ENCODE data around the gene PLBD2. TPM values are rescaled to one million over a fixed set of nuclear protein-coding genes. Genes with fewer than 3 reads are reported as not detected.

Gene PLBD2, protein sequence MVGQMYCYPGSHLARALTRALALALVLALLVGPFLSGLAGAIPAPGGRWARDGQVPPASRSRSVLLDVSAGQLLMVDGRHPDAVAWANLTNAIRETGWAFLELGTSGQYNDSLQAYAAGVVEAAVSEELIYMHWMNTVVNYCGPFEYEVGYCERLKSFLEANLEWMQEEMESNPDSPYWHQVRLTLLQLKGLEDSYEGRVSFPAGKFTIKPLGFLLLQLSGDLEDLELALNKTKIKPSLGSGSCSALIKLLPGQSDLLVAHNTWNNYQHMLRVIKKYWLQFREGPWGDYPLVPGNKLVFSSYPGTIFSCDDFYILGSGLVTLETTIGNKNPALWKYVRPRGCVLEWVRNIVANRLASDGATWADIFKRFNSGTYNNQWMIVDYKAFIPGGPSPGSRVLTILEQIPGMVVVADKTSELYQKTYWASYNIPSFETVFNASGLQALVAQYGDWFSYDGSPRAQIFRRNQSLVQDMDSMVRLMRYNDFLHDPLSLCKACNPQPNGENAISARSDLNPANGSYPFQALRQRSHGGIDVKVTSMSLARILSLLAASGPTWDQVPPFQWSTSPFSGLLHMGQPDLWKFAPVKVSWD
- 55.1 TPM for total RNA-seq

DNA sequence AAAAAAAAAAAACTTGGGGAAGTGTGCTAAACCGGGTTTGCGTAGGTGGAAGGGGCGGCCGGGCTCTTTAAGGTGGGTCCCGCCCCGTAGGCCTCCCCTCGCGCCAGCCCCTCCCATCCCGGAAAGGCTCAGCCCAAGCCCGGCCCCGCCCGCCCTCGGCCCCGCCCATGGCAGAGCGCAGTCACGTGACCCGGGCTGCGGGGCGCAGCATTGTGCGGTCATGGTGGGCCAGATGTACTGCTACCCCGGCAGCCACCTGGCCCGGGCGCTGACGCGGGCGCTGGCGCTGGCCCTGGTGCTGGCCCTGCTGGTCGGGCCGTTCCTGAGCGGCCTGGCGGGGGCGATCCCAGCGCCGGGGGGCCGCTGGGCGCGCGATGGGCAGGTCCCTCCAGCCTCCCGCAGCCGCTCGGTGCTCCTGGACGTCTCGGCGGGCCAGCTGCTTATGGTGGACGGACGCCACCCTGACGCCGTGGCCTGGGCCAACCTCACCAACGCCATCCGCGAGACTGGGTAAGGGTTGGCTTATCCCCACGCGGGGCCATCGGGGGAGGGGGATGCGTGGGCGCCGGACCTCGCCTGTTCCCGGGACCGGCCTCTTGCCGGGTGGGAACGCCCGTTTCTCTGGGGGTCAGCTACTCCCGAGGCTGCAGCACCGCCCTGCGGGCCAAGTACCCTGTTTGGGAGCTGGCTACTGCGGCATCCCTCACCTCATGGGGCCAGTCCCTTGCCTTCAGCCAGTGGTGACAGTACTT is at the start of gene PLBD2:
Gene PLBD2 (plus strand): TSS at position 207 of the 752 bp plus-strand sequence. CDS start 14 bp downstream, at position 221.
- intact Hi-C loops (cut with DNase I), result loop anchor here (1.0 to 2.0 kb wide), 4 partner anchors 23 to 608 kb away; partner anchors contain the start of genes DDX54, RBM19, RITA1 and SLC8B1
- H3K27me3 ChIP-seq, result no peaks in the 10 kb centered on the region
- TF ChIP-seq, protein P1, sequence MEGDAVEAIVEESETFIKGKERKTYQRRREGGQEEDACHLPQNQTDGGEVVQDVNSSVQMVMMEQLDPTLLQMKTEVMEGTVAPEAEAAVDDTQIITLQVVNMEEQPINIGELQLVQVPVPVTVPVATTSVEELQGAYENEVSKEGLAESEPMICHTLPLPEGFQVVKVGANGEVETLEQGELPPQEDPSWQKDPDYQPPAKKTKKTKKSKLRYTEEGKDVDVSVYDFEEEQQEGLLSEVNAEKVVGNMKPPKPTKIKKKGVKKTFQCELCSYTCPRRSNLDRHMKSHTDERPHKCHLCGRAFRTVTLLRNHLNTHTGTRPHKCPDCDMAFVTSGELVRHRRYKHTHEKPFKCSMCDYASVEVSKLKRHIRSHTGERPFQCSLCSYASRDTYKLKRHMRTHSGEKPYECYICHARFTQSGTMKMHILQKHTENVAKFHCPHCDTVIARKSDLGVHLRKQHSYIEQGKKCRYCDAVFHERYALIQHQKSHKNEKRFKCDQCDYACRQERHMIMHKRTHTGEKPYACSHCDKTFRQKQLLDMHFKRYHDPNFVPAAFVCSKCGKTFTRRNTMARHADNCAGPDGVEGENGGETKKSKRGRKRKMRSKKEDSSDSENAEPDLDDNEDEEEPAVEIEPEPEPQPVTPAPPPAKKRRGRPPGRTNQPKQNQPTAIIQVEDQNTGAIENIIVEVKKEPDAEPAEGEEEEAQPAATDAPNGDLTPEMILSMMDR (IDR thresholded peaks at IDR 0.05), result peak in 1 of 3 experiments; percentile 16
- H3K4me1 ChIP-seq, result peaks cover 0 to 14% of the 10 kb centered on the region in 2 donors
- DNase-seq (ENCODE audit: low spot score in 2 of 2), result peak; percentile 77 to 97
- H3K36me3 ChIP-seq, result no peaks in the 10 kb centered on the region
- peak within 1 kb of the TSS; percentile 86 to 88 for H3K27ac ChIP-seq
- peak within 1 kb of the TSS; percentile 67 to 84 for H3K4me3 ChIP-seq
- H3K9me3 ChIP-seq, result no peaks in the 10 kb centered on the region

DNA sequence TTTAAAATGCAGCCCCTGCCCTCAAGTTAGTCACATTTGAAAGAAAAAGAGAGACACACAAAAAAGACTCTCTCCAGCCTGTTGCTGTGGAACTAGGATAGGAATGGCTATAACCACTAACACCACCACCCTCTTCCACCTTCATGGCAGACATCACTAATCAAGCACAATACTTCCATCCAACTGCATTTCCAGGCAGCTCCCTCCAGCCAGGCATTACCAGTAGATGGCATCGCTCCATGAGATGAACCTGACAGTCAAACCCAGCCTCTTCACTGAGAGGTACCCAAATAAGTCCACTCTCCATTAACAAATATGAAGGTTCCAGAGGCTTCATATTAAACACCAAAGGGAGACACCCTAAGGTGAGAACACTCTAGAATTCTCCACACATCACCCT is 47.9 kb upstream of the PLBD2 start:
- H3K4me1 ChIP-seq, result no peaks in the 10 kb centered on the region
- H3K4me3 ChIP-seq, result no peak overlapping the region
- H3K27ac ChIP-seq, result no peak overlapping the region
- intact Hi-C loops (cut with DNase I), result loop anchor here (5.0 kb wide), 1 partner anchor 117 kb away; no protein-coding TSS in a partner anchor
- no peaks in the 10 kb centered on the region for H3K9me3 ChIP-seq
- H3K27me3 ChIP-seq, result no peaks in the 10 kb centered on the region
- TF ChIP-seq, protein P1 (IDR thresholded peaks at IDR 0.05), result no peak
- no peak for DNase-seq (ENCODE audit: low spot score in 2 of 2)
- H3K36me3 ChIP-seq, result peaks cover 69 to 94% of the 10 kb centered on the region in 2 donors

DNA sequence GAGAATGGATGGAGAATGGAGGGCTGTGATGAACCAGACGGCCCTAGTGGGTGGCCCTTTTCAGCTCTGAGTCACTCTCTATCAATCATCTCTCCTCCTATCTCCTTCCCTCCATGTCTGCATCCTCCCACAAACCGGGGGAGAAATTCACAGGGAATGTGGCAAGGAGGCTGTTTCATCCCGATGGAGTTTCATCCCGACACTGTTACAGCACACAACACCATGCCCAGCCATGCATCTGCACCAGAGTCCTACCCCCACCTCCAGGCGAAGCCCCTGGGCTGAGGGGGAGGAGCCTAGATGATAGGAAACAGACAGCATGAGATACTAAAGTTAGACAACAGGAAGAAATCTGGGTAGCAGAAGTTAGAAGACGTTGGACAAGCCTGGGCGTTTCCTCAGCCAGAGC is 44.3 kb upstream of the PLBD2 start:
- Histone ChIP-seq H3K9me3 (no peaks in the 10 kb centered on the region), H3K27me3 (no peaks in the 10 kb centered on the region), H3K36me3 (peaks cover 71 to 94% of the 10 kb centered on the region in 2 donors), H3K4me1 (no peaks in the 10 kb centered on the region), H3K4me3 (no peak overlapping the region), H3K27ac (no peak overlapping the region)
- DNase-seq (ENCODE audit: low spot score in 2 of 2), result no peak
- TF ChIP-seq, protein P1 (IDR thresholded peaks at IDR 0.05), result no peak
- intact Hi-C loops (cut with DNase I), result loop anchor here (5.0 kb wide), 1 partner anchor 113 kb away; no protein-coding TSS in a partner anchor

DNA sequence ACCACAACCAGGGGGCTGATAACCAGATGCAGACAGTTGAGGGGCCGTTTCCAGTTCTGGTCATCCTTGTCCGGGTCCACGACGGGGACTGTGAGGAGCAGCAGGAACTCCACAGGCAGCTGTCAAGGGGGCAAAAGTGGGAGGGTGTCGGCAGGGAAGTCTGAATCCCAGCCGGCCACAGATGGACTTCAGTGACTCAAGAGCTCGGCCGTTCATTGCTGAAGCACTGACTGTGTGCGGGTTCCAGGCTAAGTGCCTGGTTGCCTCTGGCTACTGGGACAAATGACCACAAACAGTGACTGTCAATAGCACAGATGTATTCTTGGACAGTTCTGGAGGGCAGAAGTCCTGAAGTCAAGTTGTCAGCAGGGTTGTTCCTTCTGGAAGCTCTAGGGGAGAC is 43.0 kb upstream of the PLBD2 start:
- intact Hi-C loops (cut with DNase I), result no loop called here
- no peak overlapping the region for H3K4me3 ChIP-seq
- no peaks in the 10 kb centered on the region for H3K4me1 ChIP-seq
- H3K27ac ChIP-seq, result no peak overlapping the region
- peaks cover 70 to 94% of the 10 kb centered on the region in 2 donors for H3K36me3 ChIP-seq
- TF ChIP-seq, protein P1 (IDR thresholded peaks at IDR 0.05), result no peak
- DNase-seq (ENCODE audit: low spot score in 2 of 2), result no peak
- H3K9me3 ChIP-seq, result no peaks in the 10 kb centered on the region
- no peaks in the 10 kb centered on the region for H3K27me3 ChIP-seq

DNA sequence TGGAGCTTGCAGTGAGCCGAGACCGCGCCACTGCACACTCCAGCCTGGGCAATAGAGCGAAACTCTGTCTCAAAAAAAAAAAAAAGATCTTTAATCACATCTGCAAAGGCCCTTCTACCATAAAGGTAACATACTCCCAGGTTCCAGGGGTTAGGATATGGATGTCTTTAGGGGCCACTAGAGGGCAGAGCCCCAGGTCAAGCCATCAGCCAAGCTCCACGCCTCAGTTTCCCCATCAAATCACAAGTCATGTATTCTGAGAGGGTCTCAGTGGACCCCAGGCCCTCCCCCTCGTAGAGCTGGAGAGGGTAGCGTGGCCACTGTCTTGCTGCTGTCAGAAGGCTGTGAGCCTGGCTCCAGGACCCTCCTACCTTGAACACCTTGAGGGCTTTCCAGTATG is 42.2 kb upstream of the PLBD2 start:
- H3K36me3 ChIP-seq, result peaks cover 75 to 94% of the 10 kb centered on the region in 2 donors
- no peaks in the 10 kb centered on the region for H3K9me3 ChIP-seq
- no peak for DNase-seq (ENCODE audit: low spot score in 2 of 2)
- H3K4me1 ChIP-seq, result no peaks in the 10 kb centered on the region
- TF ChIP-seq, protein P1 (IDR thresholded peaks at IDR 0.05), result no peak
- no peak overlapping the region for H3K4me3 ChIP-seq
- H3K27me3 ChIP-seq, result no peaks in the 10 kb centered on the region
- H3K27ac ChIP-seq, result no peak overlapping the region
- intact Hi-C loops (cut with DNase I), result no loop called here

All from ascending aorta (tissue), 2 donors.